Fibroblast of skin of back (primary cell): ENCODE data around the gene BMF.

ENCODE experiments used
- DNase-seq: peaks from one replicate; pipeline ENCODE4 v3.0.0-alpha.2; 2013

Gene BMF

DNA sequence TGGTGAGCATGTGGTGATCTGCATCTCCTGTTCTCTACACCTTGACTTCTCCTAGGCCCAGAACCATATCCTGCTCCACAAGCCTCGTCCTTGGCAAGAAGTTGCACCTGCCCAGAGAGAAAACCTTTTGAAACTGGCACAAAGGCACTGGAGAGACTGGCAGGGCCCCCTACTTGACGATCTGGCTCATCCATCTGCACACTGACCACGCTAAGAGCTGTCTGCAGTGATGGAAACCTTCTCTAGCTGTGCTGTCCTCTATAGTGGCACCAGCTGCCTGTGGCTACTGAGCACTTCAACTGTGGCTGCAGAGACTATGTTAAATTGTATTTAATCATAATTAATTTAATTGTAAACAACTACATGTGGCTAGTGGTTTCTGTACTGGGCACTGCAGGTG lies 43.5 kb downstream of the BMF start:
- no peak for DNase-seq

DNA sequence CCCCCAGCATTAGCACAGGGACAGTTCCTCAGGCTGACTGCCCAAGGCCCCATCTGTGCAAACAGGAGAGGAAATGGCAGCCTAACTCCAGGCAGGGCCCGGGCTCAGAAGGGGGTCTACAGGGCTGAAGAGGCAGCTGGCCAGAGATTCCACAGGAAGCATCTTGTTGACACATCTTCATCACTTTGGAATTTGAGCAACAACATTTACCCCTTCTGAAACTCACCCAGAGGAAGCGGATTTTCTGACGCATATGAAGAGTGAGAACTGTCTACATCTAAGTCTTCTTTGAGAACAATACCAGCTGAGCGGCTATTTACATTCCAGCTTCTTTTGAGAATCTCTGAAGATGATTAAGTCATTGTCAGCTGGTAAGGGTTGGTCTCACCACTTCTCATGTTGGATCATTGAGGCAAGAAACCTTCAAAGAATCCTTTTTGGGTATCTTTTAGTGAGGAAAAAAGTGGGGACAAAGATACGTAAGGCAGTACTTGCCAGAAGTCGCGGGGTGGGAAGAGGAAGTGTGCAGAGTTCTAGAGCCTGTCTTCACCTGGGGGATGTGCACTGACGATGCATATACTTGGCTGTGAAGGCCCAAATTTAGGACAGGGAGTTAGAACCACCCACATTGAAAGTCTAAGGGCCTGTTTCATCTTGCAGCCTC lies 44.3 kb downstream of the BMF start:
- peak; percentile 99 for DNase-seq

DNA sequence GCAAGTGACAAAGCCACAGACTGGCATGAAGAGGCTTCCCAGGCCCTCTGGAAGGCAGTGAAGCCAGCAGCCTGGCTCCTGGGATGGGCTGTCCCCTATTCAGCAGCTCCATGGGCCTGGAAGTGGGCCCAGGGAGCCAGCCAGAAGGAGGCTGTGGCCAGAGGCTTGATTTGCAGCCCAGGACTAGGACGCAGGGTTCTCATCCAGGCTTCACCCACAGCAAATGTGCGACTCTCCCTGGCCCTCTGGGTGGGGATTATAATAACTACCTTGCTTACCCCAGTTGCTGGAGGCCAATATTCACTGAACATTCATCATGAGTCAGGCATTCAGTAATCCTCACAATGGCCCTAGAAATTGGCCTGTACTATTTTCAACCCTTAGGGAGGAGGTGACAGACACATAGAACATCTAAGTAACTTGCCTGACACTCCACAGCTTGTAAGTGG lies 45.1 kb downstream of the BMF start:
- peak; percentile 95 for DNase-seq

DNA sequence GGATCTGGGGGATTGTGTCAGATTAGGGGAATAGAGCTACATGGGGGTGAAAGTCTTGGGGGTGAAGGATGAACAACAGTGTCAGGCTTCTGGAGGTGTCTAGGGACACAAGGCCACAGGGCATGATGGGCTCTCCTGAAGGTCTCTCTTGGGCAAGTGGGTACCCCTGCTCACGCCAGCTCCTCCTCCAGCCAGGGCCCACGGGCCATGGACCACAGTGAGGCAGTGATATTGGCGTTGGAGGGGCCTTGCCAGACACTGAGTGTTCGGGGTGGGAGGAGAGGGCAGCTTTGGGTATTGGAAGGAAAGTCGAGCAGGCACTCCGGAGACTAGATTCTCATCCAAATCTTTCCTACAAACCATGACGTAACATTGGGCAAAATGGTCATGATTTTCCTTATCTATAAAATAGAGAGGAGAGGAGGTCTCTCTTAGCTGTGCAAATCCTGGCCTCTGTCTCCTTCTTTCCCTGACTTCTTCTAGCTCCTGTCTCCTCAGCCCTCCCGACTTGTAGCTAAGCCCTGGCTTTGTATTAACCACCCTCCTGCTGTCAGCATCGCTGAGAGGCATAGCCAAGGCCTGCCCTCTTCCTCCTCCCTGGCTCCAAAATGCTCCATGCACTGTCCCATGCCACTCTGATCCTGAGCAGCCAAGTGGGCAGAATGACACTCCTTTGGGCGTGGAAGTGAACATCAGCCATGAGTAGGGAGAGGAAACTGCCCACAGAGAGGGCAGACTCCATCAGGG lies 45.7 kb downstream of the BMF start:
- DNase-seq, result no peak

DNA sequence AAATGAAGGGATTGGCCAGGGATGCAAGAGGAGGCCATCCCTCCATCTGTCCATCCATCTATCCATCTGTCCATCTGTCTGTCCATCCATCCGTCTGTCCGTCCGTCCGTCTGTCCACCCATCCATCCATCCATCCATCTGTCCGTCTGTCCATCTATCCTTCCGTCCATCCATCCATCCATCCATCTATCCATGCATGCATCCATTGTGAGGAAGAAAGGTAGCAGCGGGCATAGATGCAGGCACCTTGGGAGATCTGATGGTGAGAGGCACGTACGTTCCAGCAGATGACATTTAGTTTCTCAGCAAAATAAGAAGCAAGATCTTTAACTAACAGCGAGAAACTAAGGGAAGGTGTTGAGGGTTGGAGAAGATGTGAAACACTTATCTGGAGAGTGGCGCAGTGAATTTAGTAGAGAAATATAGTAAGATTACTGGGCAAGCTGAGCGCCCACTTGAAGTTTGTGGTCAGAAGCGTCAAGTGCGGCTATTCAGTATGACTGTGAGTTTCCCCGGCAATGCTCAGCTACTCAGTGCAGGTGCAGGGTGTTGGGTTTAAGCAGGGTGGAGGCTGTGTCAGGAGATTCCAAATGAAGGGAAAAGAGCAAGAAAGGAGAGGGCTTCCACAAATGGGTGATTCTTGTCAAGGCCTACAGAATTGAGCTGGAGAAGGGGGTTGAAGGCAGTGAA lies 47.3 kb downstream of the BMF start:
- DNase-seq, result no peak

DNA sequence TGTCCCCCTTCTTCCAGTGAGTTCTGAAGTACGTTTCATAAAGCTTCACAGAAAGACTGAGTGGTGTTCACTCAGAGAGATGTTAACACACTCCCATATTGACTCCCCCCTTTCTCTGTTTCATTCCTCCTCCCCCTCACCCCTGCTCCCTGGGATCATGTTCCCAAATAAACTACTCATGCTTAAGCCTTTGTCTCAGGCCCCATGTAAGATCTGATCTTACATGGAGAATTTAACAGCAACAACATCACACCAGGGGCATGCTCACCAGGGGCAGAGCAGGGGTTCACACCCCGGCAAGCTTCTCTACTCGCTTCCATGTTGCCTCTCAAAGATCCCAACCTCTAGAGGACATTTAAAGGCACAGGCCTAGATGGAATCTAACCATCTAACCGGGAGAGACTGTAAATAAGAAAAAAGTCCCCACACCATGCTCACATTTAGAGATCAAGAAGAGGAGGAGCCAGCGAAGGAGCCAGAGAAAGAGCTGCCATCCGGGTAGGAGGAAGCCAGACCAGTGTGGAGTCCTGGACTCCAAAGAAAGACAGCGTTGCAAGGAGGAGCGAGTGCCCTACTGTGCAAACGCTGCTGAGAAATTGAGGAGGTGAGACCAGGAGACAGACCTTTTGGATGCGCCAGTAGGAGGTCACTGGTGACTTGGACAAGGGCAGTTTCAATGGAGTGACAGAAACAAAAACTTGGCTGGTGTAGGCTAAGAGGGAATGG lies 48.3 kb downstream of the BMF start:
- DNase-seq, result no peak

DNA sequence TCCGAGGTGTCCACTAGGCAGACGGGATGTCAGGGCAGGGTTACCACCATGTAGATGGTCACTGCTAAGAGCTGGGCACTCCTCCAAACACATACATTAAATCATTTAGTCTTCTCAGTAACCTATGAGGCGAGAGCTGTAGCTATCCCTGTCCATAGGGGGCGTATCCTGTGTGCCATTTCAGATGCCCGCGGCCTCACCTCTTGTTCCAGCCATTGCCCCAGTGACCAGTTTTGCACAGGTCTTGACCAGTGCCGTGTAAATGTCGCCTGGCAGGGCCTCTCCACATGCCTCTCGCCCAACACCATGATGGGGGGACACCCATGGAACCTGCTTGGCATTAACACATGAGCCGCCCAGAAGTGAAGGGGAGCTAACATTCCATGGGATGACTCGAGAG lies 48.9 kb downstream of the BMF start:
- DNase-seq, result no peak

DNA sequence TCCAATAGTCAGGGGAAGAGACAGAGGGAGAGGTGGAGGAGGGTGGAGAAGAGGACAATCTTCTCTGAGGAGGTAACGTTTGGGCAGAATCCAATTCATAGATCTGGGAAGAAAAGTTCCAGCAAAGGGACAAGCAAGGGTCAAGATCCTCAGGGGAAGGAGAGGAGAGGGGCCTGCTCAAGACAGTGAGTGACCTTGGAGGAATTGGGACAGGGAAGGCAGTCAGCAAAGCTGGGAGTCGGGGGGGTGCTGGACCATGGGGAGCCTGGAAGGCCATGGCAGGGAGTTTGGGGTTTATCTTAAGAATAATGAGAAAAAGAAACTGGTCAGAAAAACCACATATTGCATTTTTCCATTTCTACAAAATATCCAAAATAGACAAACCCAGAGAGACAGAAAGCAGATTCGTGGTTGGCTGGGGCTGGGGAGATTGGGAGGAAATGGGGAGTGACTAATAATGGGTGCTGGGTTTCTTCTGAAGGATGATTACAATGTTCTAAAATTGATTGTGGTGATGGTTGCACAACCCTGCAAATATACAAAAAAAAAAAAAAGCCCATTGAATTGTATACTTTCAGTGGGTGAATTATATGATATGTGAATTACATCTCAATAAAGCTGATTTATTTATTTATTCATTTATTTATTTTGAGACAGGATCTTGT lies 50.1 kb downstream of the BMF start:
- peak; percentile 52 for DNase-seq

DNA sequence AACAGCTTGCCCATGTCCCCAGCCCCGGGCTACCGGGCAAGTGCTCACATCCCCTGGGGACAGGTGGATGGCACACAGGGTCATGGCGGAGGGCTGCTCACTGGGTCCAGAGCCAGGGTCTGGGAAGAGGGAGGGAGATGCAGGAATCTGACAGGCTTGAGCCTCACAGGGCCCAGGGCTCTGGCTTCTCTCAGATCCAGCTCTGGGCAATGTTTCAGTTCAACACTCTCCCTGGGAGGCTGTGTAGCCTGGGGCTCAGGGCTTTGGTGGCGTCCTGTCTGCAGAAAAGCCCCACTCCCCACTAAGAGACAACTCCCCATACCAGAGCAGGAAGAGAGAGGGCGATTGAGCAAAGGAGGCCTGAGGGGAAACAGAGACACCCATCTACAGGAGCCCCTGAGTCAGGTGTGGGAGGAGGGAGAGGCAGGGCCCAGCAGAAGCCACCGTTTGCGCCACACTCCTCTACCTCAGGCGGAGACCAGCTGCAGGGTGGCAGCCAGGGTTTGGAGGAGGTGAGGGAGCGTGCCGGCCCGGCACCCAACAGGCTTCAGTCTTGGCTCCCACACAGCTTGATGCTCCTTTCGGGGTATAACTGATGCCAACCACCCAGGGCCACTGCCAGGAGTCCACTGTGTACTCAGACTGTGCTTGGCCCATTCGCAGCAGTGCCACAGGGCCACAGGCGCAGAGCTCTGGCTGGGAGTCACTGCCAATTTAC lies 52.9 kb downstream of the BMF start:
- no peak for DNase-seq

DNA sequence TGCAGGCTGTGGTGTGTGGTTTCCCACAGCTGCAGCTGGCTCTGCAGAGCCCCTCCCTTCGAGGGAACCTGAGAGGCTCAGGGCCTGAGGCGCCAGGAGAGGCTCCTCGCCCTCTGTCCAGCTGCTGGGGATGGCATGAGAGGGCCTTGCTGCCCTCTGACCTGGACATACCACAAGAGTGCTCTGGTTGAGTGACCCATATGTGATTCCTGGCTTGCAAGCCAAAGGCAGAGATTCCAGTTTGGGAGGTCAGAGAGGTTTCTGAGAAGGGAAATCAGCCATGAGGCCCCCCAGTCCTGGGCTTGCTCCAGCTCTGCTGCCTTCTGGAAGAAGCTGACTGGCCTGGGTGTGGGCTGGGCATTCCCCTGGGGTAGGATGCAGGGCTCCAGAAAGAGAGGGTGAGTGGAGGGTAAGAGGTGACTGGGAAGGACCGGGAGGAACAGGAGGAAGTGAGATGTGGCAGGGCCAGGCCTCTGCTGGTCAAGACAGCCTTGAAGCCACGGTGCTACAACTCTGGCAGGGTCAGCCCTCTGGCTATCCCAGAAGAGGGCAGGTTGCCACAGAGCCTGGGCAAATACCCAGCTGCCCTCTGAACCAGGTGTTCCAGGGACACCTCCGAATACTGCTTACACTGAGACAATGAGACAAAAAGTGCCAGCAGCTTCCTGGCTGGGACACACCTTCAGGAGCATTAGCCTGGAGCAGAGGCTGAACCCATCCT lies 53.7 kb downstream of the BMF start:
- no peak for DNase-seq

DNA sequence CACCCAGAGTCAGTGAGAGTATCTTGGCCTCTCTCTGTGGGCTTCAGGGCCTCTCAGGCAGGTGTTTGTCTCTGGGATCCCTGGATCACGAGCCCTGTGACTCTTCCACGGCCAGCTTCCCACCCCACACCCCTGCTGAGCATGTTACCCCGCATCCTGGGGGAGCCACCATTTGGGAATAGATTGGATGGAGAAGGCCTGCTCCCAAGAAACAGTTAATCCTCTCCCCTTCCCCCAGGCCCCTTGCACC lies 54.1 kb downstream of the BMF start:
- no peak for DNase-seq

DNA sequence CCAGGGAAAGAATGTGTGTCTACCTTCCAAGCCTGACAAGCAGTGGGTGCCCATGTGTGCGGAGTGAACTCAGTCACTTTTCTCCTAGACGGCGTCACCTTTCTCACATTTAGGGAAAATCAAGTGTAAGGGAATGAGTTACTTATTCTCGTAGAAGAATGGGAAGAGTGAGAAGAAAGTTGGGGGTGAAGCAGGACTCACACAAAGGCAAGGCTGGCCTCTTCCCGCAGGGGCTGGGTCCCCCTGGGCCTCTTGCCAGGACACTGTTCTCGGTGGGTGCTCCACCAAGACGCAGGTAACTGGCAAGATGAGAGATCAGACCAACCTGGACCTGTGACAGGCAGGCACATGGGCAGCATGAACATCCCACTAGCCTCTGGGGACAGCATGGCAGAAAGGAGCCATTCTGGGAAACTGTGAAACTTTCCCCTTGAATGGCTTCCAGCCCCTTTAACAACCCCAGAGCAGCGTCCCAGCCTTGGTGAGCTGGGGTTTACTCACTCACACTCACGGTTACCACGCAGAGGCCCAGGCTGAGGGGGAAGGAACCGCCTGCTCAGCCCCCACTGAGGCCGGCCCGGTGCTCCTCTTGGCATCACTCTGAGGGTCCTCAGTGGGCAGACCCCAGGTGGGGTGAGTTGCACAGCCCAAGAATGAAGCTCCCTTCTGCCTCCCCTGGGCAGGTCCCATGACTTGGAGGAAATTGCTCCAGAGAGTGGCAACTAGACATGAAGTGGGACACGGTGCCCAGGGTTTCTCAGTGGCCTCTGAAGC lies 54.7 kb downstream of the BMF start:
- no peak for DNase-seq

DNA sequence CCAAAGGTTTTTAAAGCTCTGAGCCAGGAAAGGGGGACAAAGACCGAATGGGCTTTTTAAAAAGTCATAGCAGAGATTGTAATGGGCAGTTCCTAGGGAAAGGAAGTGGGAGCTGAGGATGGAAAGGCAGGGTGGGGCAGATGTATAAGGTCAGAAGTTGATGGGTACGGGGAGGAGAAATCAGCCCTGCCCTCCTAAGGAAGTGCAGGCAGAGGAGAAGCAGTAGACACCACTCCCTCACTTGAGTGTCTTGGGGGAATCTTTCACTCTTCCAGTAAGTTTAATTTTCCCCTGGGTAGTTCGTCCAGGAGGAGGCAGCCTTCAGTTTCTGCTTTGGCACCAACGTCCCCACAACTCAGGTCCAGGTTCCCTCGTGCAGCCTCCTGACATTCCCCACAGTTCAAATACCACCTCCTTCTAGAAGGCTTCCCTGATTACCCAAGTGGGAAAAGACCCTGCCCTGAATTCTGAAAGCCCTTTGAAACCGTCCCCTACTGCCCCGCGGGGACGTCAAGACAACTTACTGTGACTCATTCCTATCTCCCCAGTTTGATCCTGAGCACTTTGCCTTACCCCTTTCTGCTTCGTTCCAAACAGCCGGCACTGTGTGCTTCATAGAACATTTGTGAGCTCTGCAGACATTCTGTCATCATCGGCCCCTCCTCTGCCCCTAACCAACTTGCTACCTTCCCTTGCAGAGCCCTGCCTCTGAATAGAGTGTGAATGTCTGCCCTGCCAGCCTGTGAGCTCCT lies 55.4 kb downstream of the BMF start:
- DNase-seq, result no peak

DNA sequence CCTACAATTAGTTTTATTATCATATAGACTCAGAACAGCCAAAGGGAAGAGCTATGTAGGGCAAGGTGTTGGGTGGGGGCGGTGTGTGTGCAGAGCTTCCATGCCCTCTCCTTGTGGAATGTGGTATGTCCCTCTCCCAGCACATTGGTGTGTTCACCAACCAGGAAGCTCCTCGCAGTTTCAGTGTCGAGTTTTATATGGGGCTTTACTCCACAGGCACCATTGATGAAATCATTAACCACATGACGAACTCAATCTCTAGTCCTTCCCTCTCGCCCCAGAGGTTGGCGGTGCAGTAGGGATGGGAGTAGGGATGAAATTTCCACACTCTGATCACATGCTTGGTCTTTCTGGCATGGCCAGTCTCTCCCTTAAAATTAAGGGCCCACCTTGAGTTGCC lies 56.1 kb downstream of the BMF start:
- no peak for DNase-seq

DNA sequence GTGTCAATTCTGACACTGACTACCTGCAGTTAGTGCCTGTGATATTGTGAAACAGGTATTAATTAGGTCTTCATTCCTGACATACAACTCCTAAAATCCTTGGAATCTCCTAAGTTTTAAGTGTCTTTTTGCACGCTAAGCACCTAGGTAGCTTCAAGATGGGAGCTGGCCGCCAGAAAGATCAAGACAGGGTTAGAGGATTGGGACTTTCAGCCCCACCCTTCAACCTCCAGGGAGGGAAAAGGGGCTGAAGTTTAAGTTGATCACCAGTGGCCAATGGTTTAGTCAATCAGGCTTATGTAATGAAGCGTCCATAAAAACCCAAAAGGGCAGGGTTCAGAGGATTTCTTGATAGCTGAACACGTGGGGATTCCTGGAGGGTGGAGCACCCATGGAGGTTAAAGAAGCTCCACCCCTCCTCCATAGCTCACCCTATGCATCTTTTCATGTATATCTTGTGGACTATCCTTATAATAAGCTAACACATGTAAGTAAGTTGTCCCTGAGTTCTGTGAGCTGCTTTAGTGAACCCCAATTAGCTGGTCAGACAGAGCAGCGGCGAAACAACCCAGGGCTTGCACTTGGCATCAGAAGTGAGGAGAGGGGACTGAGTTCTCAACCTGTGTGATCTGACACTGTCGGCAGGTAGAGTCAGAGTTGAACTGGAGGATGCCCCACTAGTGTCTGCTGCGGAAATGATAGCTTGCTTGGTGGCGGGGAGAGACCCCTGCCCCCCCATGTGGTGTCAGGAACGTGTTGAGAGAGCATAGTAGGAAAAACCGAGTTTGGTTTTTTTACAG lies 56.9 kb downstream of the BMF start:
- DNase-seq, result no peak

DNA sequence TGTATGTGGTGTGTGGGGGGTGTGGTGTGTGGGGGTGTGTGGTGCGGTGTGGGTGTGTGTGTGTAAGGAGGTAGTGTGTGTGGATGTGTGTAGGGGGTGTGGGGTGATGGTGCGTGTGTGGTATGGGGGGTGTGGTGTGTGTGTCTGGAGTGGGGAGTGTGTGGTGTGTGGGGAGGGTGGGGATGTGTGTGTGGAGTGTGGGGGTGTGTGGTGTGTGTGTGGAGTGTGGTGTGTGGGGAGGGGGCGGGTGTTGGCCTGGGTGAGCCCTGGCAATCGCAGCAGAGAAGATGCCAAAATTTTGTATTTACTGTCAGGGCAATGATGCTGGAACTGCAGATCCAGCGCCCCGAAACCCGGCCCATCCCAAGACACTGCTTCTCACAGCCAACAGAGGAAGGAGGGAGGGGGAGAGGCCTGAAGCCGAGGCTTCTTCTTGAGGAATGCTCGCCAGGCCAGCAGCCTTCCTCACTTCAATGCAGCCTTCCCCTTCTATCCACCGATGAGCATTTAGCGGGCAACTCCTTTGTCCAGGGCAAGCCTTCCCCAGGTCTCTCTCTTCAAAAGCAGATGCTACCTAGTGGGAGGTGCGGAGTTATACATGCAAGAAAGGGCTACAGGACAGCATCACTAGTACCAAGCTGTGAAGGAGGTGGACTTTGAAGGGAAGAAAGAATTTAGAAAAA lies 57.8 kb downstream of the BMF start:
- peak; percentile 33 for DNase-seq

DNA sequence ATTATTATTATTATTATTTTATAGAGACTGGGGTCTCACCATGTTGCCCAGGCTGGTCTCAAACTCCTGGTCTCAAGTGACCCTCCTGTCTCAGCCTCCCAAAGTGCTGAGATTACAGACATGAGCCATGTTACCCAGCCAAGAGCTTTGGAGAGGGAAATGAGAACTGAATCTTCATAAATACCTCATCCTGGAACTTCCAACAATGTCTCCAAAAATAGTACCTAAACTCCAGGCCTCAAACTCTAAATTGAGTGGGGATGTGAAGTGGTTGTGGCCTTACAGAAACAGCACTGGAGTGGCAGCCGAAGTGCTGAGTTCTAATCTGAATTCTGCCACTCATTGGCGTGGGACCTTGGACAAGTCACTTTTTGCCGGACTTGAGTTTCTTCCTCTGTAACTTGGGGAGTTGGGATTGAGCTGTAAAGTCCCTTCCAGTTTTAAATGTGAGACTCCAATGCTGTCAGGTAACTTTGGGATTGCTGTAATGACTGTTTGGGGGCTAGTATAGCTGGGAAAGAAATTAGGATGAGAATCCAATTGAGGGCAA lies 59.7 kb downstream of the BMF start:
- no peak for DNase-seq

DNA sequence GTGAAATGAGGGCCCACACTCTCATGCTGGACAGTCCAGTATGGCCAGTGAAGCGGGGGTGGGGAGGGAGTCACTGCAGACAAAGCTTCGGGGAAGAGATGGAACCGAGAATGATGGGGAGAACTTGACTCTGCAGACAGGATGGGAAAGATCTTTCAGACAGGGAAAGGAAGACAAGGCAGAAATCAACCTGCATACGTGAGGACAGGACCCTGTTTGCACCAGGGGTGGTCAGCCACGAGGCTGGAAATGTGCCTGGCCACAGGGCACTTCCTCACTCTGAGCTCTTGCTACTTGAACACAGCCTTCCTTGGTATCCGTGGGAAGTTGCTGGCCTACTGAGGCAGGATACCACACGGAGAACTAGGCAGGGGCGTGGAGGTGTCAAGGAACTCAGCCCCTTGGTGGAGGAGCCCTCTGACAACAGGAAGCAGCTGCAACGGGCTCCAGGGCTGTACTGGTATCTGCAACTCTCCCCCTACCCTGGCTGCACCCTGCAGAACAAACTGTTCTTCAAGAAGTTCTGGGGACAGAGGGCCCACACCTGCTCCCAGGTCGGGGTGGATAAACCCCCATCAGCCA lies 60.4 kb downstream of the BMF start:
- no peak for DNase-seq
